ENCODE measurements around the gene RBFOX2. TPM values are rescaled to one million over a fixed set of nuclear protein-coding genes. Genes with fewer than 3 reads are reported as not detected.

The RBFOX2 gene
- total RNA-seq, 2 donors from 2014 or later = 104 to 120 TPM

GRCh38 chr22:35782504-35782903, 246.1 kb downstream of the RBFOX2 start:
- Histone ChIP-seq H3K27me3 (ENCODE audit: control insufficient read depth, insufficient read depth, low read length, poor library complexity, severe bottlenecking) (no peaks in the 10 kb centered on the region), H3K4me3 (ENCODE audit: low read length) (no peak overlapping the region), H3K4me1 (ENCODE audit: control insufficient read depth, insufficient read depth, low read length) (no peaks in the 10 kb centered on the region), H3K9me3 (ENCODE audit: control insufficient read depth, low read length) (no peaks in the 10 kb centered on the region), H3K9ac (ENCODE audit: extremely low read depth, low read length, poor library complexity, severe bottlenecking) (no peak overlapping the region), H3K36me3 (ENCODE audit: control insufficient read depth, insufficient read depth, low read length) (peaks cover 56% of the 10 kb centered on the region), H3K27ac (ENCODE audit: low read depth, low read length) (no peak overlapping the region)
- no peaks in the 10 kb centered on the region for H3K27me3 Mint-ChIP-seq (ENCODE audit: insufficient read depth)
- TF ChIP-seq CTCF (conservative IDR thresholded peaks at IDR 0.05) = no peak
- no peak overlapping the region for H3K4me3 Mint-ChIP-seq
- peak overlapping the region; percentile 68 for H3K27ac Mint-ChIP-seq
- no peak for DNase-seq
- 93% methylated on average over 5 of the region's 5 CpGs for whole genome bisulfite sequencing, 2 experiments (ENCODE audit: insufficient coverage in 1 of 2, insufficient read length in 1 of 2)
- H3K4me1 Mint-ChIP-seq = no peaks in the 10 kb centered on the region
- H3K9me3 Mint-ChIP-seq = no peaks in the 10 kb centered on the region
- H3K36me3 Mint-ChIP-seq (ENCODE audit: low read depth) = peaks cover 31% of the 10 kb centered on the region

- WGBS, 2 experiments (ENCODE audit: insufficient coverage in 1 of 2, insufficient read length in 1 of 2) = 93 to 95% methylated on average over 3 of the region's 3 CpGs
- H3K27me3 ChIP-seq (ENCODE audit: control insufficient read depth, insufficient read depth, low read length, poor library complexity, severe bottlenecking) = no peaks in the 10 kb centered on the region
- H3K4me1 ChIP-seq (ENCODE audit: control insufficient read depth, insufficient read depth, low read length) = no peaks in the 10 kb centered on the region
- peaks cover 54% of the 10 kb centered on the region for H3K36me3 ChIP-seq (ENCODE audit: control insufficient read depth, insufficient read depth, low read length)
- H3K9ac ChIP-seq (ENCODE audit: extremely low read depth, low read length, poor library complexity, severe bottlenecking) = no peak overlapping the region
- no peaks in the 10 kb centered on the region for H3K9me3 ChIP-seq (ENCODE audit: control insufficient read depth, low read length)
- H3K36me3 Mint-ChIP-seq (ENCODE audit: low read depth) = peaks cover 31% of the 10 kb centered on the region
- no peak overlapping the region for H3K4me3 ChIP-seq (ENCODE audit: low read length)
- no peak overlapping the region for H3K27ac Mint-ChIP-seq
- no peak overlapping the region for H3K4me3 Mint-ChIP-seq
- H3K4me1 Mint-ChIP-seq = no peaks in the 10 kb centered on the region
- DNase-seq = no peak
- H3K27ac ChIP-seq (ENCODE audit: low read depth, low read length) = no peak overlapping the region
- no peaks in the 10 kb centered on the region for H3K27me3 Mint-ChIP-seq (ENCODE audit: insufficient read depth)
- TF ChIP-seq CTCF (conservative IDR thresholded peaks at IDR 0.05) = no peak
- no peaks in the 10 kb centered on the region for H3K9me3 Mint-ChIP-seq
Measured at GRCh38 chr22:35781898-35782297, 246.7 kb downstream of the RBFOX2 start.

GRCh38 chr22:35777335-35777975, 251.2 kb downstream of the RBFOX2 start:
- Histone ChIP-seq H3K4me3 (ENCODE audit: low read length) (no peak overlapping the region), H3K9me3 (ENCODE audit: control insufficient read depth, low read length) (no peaks in the 10 kb centered on the region), H3K27me3 (ENCODE audit: control insufficient read depth, insufficient read depth, low read length, poor library complexity, severe bottlenecking) (no peaks in the 10 kb centered on the region), H3K9ac (ENCODE audit: extremely low read depth, low read length, poor library complexity, severe bottlenecking) (no peak overlapping the region), H3K27ac (ENCODE audit: low read depth, low read length) (no peak overlapping the region), H3K4me1 (ENCODE audit: control insufficient read depth, insufficient read depth, low read length) (peaks cover 4% of the 10 kb centered on the region), H3K36me3 (ENCODE audit: control insufficient read depth, insufficient read depth, low read length) (peaks cover 38% of the 10 kb centered on the region)
- H3K27ac Mint-ChIP-seq = no peak overlapping the region
- no peaks in the 10 kb centered on the region for H3K9me3 Mint-ChIP-seq
- TF ChIP-seq CTCF (conservative IDR thresholded peaks at IDR 0.05) = no peak
- no peak overlapping the region for H3K4me3 Mint-ChIP-seq
- DNase-seq = no peak
- WGBS, 2 experiments (ENCODE audit: insufficient coverage in 1 of 2, insufficient read length in 1 of 2) = 94% methylated on average over 4 of the region's 4 CpGs; no CpG with 5 or more reads in 1 of the 2 experiments
- H3K27me3 Mint-ChIP-seq (ENCODE audit: insufficient read depth) = no peaks in the 10 kb centered on the region
- H3K36me3 Mint-ChIP-seq (ENCODE audit: low read depth) = peaks cover 19% of the 10 kb centered on the region
- H3K4me1 Mint-ChIP-seq = peaks cover 12% of the 10 kb centered on the region
